ENCODE measurements around the gene ETS1.

DNA sequence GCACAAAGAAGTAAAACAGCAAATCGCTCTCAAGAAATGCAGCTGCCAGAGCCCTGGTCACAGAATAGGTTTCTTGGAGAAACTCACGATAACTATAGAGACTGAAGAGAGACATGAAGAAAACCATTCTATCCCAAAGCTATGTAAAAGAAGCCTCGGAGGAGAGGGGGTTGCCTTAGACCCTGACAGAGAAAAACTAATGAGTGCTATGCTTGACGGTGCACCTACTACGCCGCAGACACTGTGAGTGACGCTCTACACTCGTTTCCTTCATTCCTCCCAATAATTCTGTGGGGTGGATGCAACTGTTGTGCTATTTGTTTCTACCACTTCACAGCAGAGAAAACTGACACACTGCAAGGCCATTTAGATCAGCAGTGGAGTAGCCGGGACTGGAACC lies 121.8 kb downstream of the ETS1 start:
- TF ChIP-seq EZH2 (IDR thresholded peaks at IDR 0.05; ENCODE audit: borderline replicate concordance, insufficient read depth, low read length, poor library complexity, severe bottlenecking) (no peak), EP300 (conservative IDR thresholded peaks at IDR 0.05; ENCODE audit: poor library complexity, severe bottlenecking) (no peak)
- TF ChIP-seq, protein P1, sequence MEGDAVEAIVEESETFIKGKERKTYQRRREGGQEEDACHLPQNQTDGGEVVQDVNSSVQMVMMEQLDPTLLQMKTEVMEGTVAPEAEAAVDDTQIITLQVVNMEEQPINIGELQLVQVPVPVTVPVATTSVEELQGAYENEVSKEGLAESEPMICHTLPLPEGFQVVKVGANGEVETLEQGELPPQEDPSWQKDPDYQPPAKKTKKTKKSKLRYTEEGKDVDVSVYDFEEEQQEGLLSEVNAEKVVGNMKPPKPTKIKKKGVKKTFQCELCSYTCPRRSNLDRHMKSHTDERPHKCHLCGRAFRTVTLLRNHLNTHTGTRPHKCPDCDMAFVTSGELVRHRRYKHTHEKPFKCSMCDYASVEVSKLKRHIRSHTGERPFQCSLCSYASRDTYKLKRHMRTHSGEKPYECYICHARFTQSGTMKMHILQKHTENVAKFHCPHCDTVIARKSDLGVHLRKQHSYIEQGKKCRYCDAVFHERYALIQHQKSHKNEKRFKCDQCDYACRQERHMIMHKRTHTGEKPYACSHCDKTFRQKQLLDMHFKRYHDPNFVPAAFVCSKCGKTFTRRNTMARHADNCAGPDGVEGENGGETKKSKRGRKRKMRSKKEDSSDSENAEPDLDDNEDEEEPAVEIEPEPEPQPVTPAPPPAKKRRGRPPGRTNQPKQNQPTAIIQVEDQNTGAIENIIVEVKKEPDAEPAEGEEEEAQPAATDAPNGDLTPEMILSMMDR (IDR thresholded peaks at IDR 0.05; ENCODE audit: poor library complexity, severe bottlenecking), result no peak
